Endothelial cell of umbilical vein (primary cell): ENCODE data around the gene JCAD.

Source experiments
- EZH2 ChIP-seq: IDR thresholded peaks from 2 replicates; pipeline ENCODE4 v1.6.1; 2012; ENCODE audit warnings: borderline replicate concordance, low read depth, mild to moderate bottlenecking, moderate library complexity, low read length, inconsistent platforms; ENCODE audit not compliant: severe bottlenecking
- FOS ChIP-seq: IDR thresholded peaks from 2 replicates; pipeline ENCODE4 v1.6.1; 2011; ENCODE audit warnings: mild to moderate bottlenecking, low read length, moderate library complexity, borderline replicate concordance; ENCODE audit not compliant: insufficient read depth
- GATA2 ChIP-seq: IDR thresholded peaks from 2 replicates; pipeline ENCODE4 v1.7.0; 2011; ENCODE audit warnings: low read depth, mild to moderate bottlenecking, moderate library complexity, mixed read lengths, low read length; ENCODE audit not compliant: insufficient read length, insufficient read depth
- MYC ChIP-seq: IDR thresholded peaks from one replicate; pipeline ENCODE4 v1.6.1; 2011; ENCODE audit warnings: mild to moderate bottlenecking, low read depth, low read length
- POLR2A ChIP-seq: IDR thresholded peaks from 2 replicates; pipeline ENCODE4 v1.6.1; 2012; ENCODE audit warnings: low read depth, mild to moderate bottlenecking, control low read depth, low read length
- POLR2AphosphoS5 ChIP-seq: IDR thresholded peaks from 2 replicates; pipeline ENCODE4 v1.6.1; 2012; ENCODE audit warnings: low read depth, mild to moderate bottlenecking, control low read depth, low read length, moderate library complexity; ENCODE audit not compliant: insufficient read depth
- TF ChIP-seq, protein P1 (sequence below), 2 donors: IDR thresholded peaks; 1 replicate in 1 of 2; 2 replicates in 1 of 2; pipeline ENCODE4 v1.5.1; 2011; ENCODE audit warnings: low read length in 2 of 2, mild to moderate bottlenecking in 2 of 2, moderate library complexity in 2 of 2, control low read depth in 1 of 2, inconsistent platforms in 1 of 2, low read depth in 1 of 2; ENCODE audit not compliant: insufficient read depth in 1 of 2; ENCODE audit errors: extremely low read depth in 1 of 2
- TF ChIP-seq, protein P2 (sequence below): IDR thresholded peaks from 2 replicates; pipeline ENCODE4 v1.6.1; 2011; ENCODE audit not compliant: insufficient read depth, insufficient read length

DNA sequence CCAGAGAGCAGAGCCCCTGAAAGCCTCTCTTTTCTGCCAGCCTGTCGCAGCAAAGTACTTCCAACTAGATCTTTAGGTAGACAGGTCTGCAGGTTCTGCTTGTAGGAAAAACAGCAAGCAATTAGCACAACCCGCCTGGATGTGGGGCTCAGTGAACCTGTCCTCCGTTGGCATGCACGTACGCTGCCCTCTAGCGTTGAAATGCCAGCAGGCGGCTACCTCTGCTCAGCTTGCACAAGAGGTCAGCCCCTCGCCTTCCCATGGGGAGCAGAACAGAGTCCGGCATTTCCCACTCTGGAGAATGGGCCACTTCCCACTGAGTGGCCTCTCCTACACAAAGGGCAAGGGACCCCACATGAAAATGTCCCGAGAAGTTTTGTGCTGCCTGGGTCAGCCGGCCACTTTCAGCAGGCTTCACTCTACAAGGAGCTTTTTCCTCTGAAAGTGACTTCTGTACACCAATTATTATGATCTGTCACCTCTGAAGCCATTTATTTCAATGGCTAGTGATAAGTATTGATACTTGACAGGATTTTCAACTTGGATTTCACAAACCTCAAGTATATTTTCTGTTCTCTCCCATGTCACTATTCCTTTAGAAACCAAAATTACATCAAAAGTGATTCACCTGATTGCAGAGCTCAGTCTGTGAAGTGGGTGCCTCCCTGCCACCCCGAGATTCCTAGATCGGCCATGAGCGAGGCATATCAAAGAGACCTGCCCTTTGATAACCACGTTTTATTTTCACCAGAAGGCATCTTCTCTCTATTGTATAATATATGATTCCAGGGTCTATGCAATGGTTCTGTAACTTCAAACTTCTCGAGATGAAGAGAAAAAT, 56.7 kb downstream of the JCAD start:
- TF ChIP-seq, protein P1, sequence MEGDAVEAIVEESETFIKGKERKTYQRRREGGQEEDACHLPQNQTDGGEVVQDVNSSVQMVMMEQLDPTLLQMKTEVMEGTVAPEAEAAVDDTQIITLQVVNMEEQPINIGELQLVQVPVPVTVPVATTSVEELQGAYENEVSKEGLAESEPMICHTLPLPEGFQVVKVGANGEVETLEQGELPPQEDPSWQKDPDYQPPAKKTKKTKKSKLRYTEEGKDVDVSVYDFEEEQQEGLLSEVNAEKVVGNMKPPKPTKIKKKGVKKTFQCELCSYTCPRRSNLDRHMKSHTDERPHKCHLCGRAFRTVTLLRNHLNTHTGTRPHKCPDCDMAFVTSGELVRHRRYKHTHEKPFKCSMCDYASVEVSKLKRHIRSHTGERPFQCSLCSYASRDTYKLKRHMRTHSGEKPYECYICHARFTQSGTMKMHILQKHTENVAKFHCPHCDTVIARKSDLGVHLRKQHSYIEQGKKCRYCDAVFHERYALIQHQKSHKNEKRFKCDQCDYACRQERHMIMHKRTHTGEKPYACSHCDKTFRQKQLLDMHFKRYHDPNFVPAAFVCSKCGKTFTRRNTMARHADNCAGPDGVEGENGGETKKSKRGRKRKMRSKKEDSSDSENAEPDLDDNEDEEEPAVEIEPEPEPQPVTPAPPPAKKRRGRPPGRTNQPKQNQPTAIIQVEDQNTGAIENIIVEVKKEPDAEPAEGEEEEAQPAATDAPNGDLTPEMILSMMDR (IDR thresholded peaks at IDR 0.05; ENCODE audit: extremely low read depth in 1 of 2, insufficient read depth in 1 of 2, low read depth in 1 of 2, low read length in 2 of 2), result peak; percentile 95 to 97
- no peak for TF ChIP-seq EZH2
- no peak for TF ChIP-seq POLR2A
- no peak for TF ChIP-seq POLR2AphosphoS5
- no peak for TF ChIP-seq FOS
- TF ChIP-seq, protein P2, sequence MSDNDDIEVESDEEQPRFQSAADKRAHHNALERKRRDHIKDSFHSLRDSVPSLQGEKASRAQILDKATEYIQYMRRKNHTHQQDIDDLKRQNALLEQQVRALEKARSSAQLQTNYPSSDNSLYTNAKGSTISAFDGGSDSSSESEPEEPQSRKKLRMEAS, result no peak
- peak; percentile 42 for TF ChIP-seq GATA2
- no peak for TF ChIP-seq MYC
